Mesenchymal stem cell (in vitro differentiated cells and primary cell): ENCODE measurements around the gene AOC3.
A peak's percentile ranks its signal among the peaks of the same experiment; 100 is the strongest.
"Not testable (repeated sequence)": the region's sequence is repeated elsewhere in the genome, so short reads cannot be mapped to it uniquely, and the experiment has no call there.

Experiments used
- DNase-seq: peaks from one replicate; pipeline ENCODE4 v3.0.0-alpha.2; 2013
- H2AFZ ChIP-seq: one replicate; pipeline ENCODE4 v1.6.1; 2013; ENCODE audit warnings: low read depth, mild to moderate bottlenecking, control low read depth, inconsistent platforms, low read length, moderate library complexity
- H2AK5ac ChIP-seq: 2 replicates; pipeline ENCODE4 v1.6.1; 2013; ENCODE audit warnings: low read length, moderate library complexity, mild to moderate bottlenecking, inconsistent platforms; ENCODE audit not compliant: severe bottlenecking
- H2BK120ac ChIP-seq: one replicate; pipeline ENCODE4 v1.6.1; 2013; ENCODE audit warnings: low read depth, mild to moderate bottlenecking, inconsistent platforms, low read length, moderate library complexity
- H2BK12ac ChIP-seq, 2 experiments: one replicate each; pipeline ENCODE4 v1.6.1; 2013; ENCODE audit warnings: inconsistent platforms in 2 of 2, low read length in 2 of 2, mild to moderate bottlenecking in 2 of 2, moderate library complexity in 2 of 2, control low read depth in 1 of 2
- H2BK15ac ChIP-seq: one replicate; pipeline ENCODE4 v1.6.1; 2013; ENCODE audit warnings: mild to moderate bottlenecking, low read depth, inconsistent platforms; ENCODE audit not compliant: poor library complexity, severe bottlenecking
- H2BK5ac ChIP-seq: 2 replicates; pipeline ENCODE4 v1.6.1; 2013; ENCODE audit warnings: low read depth, mild to moderate bottlenecking, low read length, control low read depth, inconsistent platforms; ENCODE audit not compliant: poor library complexity, severe bottlenecking
- H3K14ac ChIP-seq, 2 experiments: one replicate each; pipeline ENCODE4 v1.6.1; 2013; ENCODE audit warnings: inconsistent platforms in 2 of 2, low read length in 2 of 2, control low read depth in 1 of 2, mild to moderate bottlenecking in 1 of 2, moderate library complexity in 1 of 2
- H3K18ac ChIP-seq, 2 experiments: one replicate each; pipeline ENCODE4 v1.6.1; 2013; ENCODE audit warnings: inconsistent platforms in 2 of 2, low read length in 2 of 2, control low read depth in 1 of 2, low read depth in 1 of 2, mild to moderate bottlenecking in 1 of 2
- H3K23ac ChIP-seq, 2 experiments: one replicate each; pipeline ENCODE4 v1.6.1; 2013; ENCODE audit warnings: inconsistent platforms in 2 of 2, low read length in 2 of 2, mild to moderate bottlenecking in 2 of 2, moderate library complexity in 2 of 2, control low read depth in 1 of 2
- H3K27ac ChIP-seq: 2 replicates; pipeline ENCODE4 v1.5.1; 2013; ENCODE audit warnings: mild to moderate bottlenecking, moderate library complexity, low read length, control low read depth, inconsistent platforms; ENCODE audit not compliant: poor library complexity, severe bottlenecking
- H3K27me3 ChIP-seq, 2 experiments: 2 replicates each; pipeline versions ENCODE4 v1.6.1 to v1.7.0; 2013; ENCODE audit warnings: low read length in 2 of 2, mild to moderate bottlenecking in 2 of 2, moderate library complexity in 2 of 2, control low read depth in 1 of 2, inconsistent platforms in 1 of 2; ENCODE audit not compliant: control insufficient read depth in 1 of 2, insufficient read depth in 1 of 2
- H3K36me3 ChIP-seq, 2 experiments: 2 replicates each; pipeline versions ENCODE4 v1.6.1 to v1.7.0; 2013; ENCODE audit warnings: low read length in 2 of 2, control low read depth in 1 of 2, inconsistent platforms in 1 of 2, low read depth in 1 of 2, mild to moderate bottlenecking in 1 of 2; ENCODE audit not compliant: insufficient read depth in 2 of 2, control insufficient read depth in 1 of 2
- H3K4ac ChIP-seq, 2 experiments: one replicate each; pipeline ENCODE4 v1.6.1; 2013; ENCODE audit warnings: inconsistent platforms in 2 of 2, low read length in 2 of 2, mild to moderate bottlenecking in 2 of 2, moderate library complexity in 2 of 2, control low read depth in 1 of 2, low read depth in 1 of 2
- H3K4me1 ChIP-seq: 2 replicates; pipeline ENCODE4 v1.6.1; 2013; ENCODE audit warnings: low read depth, low read length, control low read depth; ENCODE audit not compliant: control insufficient read depth, insufficient read depth
- H3K4me2 ChIP-seq: 2 replicates; pipeline ENCODE4 v1.6.1; 2013; ENCODE audit warnings: low read length, mild to moderate bottlenecking, inconsistent platforms; ENCODE audit not compliant: poor library complexity, severe bottlenecking
- H3K4me3 ChIP-seq, 2 experiments: 2 replicates each; pipeline versions ENCODE4 v1.5.1 to v1.7.0; 2013; ENCODE audit warnings: low read length in 2 of 2, mild to moderate bottlenecking in 2 of 2, control low read depth in 1 of 2, low read depth in 1 of 2; ENCODE audit not compliant: insufficient read depth in 1 of 2
- H3K79me1 ChIP-seq: replicated peaks from 2 replicates; pipeline ENCODE4 v1.6.1; 2013; ENCODE audit warnings: mild to moderate bottlenecking, control low read depth, low read length, inconsistent platforms; ENCODE audit not compliant: poor library complexity, severe bottlenecking
- H3K9ac ChIP-seq: 2 replicates; pipeline ENCODE4 v1.7.0; 2013; ENCODE audit warnings: mild to moderate bottlenecking, low read length, moderate library complexity
- H3K9me3 ChIP-seq: 2 replicates; pipeline ENCODE4 v1.7.0; 2013; ENCODE audit warnings: mild to moderate bottlenecking, low read length; ENCODE audit not compliant: control insufficient read depth
- H4K8ac ChIP-seq: one replicate; pipeline ENCODE4 v1.6.1; 2013; ENCODE audit warnings: inconsistent platforms, mild to moderate bottlenecking, low read length, moderate library complexity
- H4K91ac ChIP-seq: one replicate; pipeline ENCODE4 v1.6.1; 2013; ENCODE audit warnings: mild to moderate bottlenecking, low read length, inconsistent platforms
- WGBS: methylation state at CpG from one replicate; pipeline ENCODE4 v1.1.7; 2013; ENCODE audit warnings: mixed read lengths; 5-methylcytosine and 5-hydroxymethylcytosine counted together

Gene AOC3

DNA sequence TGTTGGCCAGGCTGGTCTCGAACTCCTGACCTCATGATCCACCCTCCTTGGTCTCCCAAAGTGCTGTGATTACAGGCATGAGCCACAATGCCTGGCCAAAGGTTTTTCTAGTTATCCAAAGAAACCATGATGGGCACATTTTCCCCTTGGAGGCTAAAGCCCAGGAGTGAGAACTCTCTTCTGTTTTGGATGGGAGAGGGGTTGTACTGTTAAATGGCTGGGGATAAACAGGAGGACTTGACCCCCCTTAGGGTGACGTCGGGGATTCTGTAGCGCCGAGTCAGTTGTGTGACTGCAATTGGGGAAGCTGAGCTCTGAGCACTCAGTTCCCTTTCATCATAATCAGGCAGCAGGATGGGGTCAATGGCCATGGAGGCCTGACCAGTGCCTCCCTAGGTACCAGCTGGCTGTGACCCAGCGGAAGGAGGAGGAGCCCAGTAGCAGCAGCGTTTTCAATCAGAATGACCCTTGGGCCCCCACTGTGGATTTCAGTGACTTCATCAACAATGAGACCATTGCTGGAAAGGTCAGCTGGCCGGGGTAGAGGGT lies 4.1 kb downstream of the AOC3 start:
- no peak overlapping the region for H3K27ac ChIP-seq
- H3K79me1 ChIP-seq, result no peaks in the 10 kb centered on the region
- H3K4me2 ChIP-seq, result no peak overlapping the region
- H3K23ac ChIP-seq, result no peak overlapping the region
- WGBS, result 83% methylated on average over 8 of the region's 8 CpGs
- H3K9ac ChIP-seq, result no peak overlapping the region
- H4K91ac ChIP-seq, result no peak overlapping the region
- no peak for DNase-seq
- no peak overlapping the region for H3K14ac ChIP-seq
- no peaks in the 10 kb centered on the region for H3K9me3 ChIP-seq
- no peak overlapping the region for H2AK5ac ChIP-seq
- no peak overlapping the region for H2BK5ac ChIP-seq
- no peaks in the 10 kb centered on the region for H3K4me1 ChIP-seq
- no peak overlapping the region for H2AFZ ChIP-seq
- no peak overlapping the region for H3K4me3 ChIP-seq
- no peak overlapping the region for H2BK15ac ChIP-seq
- H3K18ac ChIP-seq, result no peak overlapping the region
- H2BK12ac ChIP-seq, result no peak overlapping the region
- H3K4ac ChIP-seq, result no peak overlapping the region
- H4K8ac ChIP-seq, result no peak overlapping the region
- H3K36me3 ChIP-seq, result no peaks in the 10 kb centered on the region
- no peak overlapping the region for H2BK120ac ChIP-seq
- peaks cover 9 to 24% of the 10 kb centered on the region in 2 experiments for H3K27me3 ChIP-seq

GRCh38 chr17:42856093-42856492 lies 5.1 kb downstream of the AOC3 start:
- not testable (repeated sequence) for H4K8ac ChIP-seq, H3K4me2 ChIP-seq, H2BK12ac ChIP-seq, H3K18ac ChIP-seq, DNase-seq, H3K9me3 ChIP-seq, H2AFZ ChIP-seq, H3K9ac ChIP-seq, H2BK15ac ChIP-seq, H3K23ac ChIP-seq, H2BK5ac ChIP-seq, H2AK5ac ChIP-seq, H4K91ac ChIP-seq, H3K14ac ChIP-seq, H3K27ac ChIP-seq, H3K4me3 ChIP-seq, H2BK120ac ChIP-seq, H3K79me1 ChIP-seq, H3K4me1 ChIP-seq, H3K36me3 ChIP-seq, H3K4ac ChIP-seq
- peaks cover 9 to 15% of the 10 kb centered on the region in 2 experiments for H3K27me3 ChIP-seq
- 70% methylated on average over 1 of the region's 8 CpGs for WGBS

DNA sequence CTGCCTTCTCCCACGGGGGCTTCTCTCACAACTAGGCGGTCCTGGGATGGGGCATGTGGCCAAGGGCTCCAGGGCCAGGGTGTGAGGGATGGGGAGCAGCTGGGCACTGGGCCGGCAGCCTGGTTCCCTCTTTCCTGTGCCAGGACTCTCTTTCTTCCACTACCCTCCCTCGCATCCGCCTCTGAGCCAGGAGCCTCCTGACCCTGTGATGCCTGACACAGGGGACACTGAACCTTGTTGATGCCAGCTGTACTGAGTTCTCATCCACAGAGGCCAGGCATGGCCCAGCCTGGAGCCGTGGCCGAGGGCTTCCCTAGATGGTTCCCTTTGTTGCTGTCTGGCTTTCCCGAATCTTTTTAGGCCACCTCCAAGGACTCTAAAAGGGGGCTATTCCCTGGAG lies 5.5 kb downstream of the AOC3 start:
- not testable (repeated sequence) for H3K27ac ChIP-seq, H3K18ac ChIP-seq, H2BK15ac ChIP-seq, H3K9ac ChIP-seq, H4K8ac ChIP-seq, H3K4me1 ChIP-seq, H2BK12ac ChIP-seq, H2BK5ac ChIP-seq, H3K4me3 ChIP-seq, H3K36me3 ChIP-seq, H3K4me2 ChIP-seq, H3K79me1 ChIP-seq, H3K23ac ChIP-seq, H2AK5ac ChIP-seq, H3K4ac ChIP-seq, H2AFZ ChIP-seq, H2BK120ac ChIP-seq, DNase-seq, H3K14ac ChIP-seq, H3K9me3 ChIP-seq, H4K91ac ChIP-seq
- WGBS, result 91% methylated on average over 5 of the region's 8 CpGs
- peaks cover 9 to 11% of the 10 kb centered on the region in 2 experiments for H3K27me3 ChIP-seq

- Histone ChIP-seq H4K8ac (no peak overlapping the region), H3K9me3 (no peaks in the 10 kb centered on the region), H3K27me3 (peaks cover 9 to 11% of the 10 kb centered on the region in 2 experiments), H3K9ac (no peak overlapping the region), H3K27ac (no peak overlapping the region), H4K91ac (no peak overlapping the region), H2AFZ (no peak overlapping the region), H3K4me1 (no peaks in the 10 kb centered on the region), H2BK15ac (no peak overlapping the region), H3K36me3 (no peaks in the 10 kb centered on the region), H3K14ac (no peak overlapping the region), H3K23ac (peak overlapping the region in 1 of 2 experiments; percentile 6), H3K4ac (no peak overlapping the region), H2BK12ac (no peak overlapping the region), H3K18ac (no peak overlapping the region), H2BK5ac (no peak overlapping the region), H2BK120ac (no peak overlapping the region), H2AK5ac (no peak overlapping the region), H3K4me2 (no peak overlapping the region), H3K79me1 (no peaks in the 10 kb centered on the region), H3K4me3 (no peak overlapping the region)
- no peak for DNase-seq
- WGBS, result 82% methylated on average over 1 of the region's 1 CpG
These were observed 6.4 kb downstream of the AOC3 start for GRCh38 chr17:42857389-42857788.
